Ramos (cell line): ENCODE results near the gene ERN1.

Source experiments
- in situ Hi-C: fragments of 300-500 bp; cut with MboI; formaldehyde crosslinking; loops from one replicate; pipeline ENCODE4 v1.14.3; 2022; ENCODE audit warnings: low sequenced_read_pairs; ENCODE audit not compliant: unreplicated experiment

ERN1 gene

DNA sequence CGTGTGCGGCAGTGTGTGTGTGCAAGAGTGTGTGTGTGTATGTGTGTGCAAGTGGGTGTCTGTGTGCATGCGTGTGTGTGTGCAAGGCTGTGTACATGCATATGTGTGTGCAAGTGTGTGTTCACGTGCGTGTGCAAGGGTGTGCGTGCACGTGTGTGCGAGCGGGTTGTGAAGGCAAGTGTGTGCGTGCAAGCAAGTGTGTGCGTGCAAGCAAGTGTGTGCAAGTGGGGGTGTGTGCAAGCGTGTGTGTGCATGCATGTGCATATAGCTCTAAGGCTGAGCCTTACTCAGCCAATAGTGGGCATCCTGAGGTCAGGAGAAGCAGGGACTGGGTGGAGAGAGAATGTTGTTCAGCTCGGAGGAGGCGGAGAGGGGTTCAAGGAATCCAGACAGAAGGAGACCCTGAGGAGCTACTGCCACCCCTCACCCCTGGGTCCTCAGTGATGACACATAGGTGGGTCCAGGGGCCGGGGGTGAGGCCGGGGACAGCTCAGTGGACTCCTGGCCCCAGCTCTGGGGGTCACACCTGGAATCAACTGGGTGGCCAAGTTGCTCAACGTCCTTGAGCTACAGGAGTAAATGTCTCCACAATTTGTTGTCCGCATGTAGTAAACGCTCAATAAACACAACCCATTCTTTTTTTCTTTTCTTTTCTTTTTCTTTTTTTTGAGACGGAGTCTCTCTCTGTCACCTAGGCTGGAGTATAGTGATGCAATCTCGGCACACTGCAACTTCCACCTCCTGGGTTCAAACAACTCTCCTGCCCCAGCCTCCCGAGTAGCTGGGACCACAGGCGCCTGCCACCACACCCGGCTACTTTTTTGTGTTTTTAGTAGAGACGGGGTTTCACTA is 130.0 kb downstream of the ERN1 start:
- in situ Hi-C loops = no loop called here

DNA sequence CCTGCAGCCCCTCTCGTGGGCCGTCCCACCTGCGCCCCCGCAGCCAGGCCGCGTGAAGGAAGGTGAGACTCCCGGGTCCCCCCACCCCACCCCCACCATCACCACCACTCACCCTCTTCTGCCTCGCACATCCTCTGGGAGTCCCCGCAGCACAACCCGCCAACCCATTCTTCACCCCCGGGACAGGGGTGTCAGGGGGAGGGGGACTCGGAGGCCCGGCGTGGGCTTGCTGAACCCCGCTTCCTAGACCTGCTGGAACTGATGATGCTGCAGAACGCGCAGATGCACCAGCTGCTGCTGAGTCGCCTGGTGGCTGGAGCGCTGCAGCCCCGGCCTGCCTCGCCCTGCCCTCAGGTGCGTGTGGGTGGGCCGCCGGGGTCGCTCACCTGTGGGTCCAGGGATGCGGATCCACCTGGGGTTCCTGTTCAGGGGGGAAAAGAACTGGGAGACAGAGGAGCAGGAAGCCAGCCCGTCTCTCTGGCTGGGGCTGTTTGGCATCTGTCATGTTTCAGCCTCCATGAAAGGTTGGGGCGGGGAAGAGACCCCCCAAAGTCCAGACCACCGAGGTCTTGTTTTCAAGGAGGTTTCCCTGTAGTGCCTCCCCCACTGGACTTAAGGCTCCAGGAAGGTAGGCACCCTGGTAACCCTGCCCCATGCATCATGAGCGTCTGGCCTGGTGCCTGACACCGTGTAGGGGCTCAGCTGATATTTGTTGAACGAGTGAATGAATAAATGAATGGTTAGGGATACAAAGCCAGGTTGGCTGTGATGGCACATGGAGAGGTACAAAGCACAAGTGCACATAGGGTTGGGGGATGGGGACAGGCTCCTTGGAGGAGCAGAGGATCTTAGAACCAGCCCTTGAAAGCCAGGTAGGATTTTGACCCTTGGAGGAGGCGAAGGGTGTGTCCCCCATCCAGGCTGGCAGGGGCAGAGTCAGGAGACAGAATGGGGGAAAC is 130.9 kb downstream of the ERN1 start:
- in situ Hi-C loops = no loop called here

DNA sequence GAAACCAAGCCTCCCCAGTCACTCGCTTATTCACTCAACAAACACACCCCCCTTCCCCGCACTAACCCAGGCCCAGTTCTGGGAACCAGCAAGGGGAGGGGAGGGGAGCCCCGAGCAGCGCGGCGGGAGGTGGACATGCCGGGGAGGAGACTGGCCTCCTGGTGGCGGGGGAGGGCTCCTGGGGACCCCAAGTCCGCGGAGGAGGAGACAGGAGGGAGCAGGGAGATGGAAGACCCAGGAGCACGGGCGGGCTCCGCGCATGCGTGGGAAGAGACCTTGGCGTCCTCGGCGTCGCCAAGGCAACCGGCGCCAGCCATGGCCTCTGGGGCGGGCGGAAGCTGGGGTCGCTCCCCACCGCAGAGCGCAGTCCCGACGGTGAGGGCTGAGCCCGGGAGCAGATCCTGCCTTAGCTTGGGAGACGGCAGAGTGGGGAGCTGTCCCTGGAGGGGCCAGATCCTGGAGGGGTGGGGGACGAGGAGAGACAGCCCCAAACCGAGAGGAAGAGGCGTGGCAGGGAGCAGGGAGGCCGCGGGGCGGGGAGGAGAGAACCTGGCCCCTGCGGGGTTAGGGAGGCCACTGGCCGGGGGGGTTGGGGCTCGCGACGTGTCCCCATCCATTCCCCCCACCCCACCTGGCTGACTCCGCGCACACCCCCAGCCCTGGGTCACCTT is 131.8 kb downstream of the ERN1 start, which contains the start of gene PRR29:
Gene PRR29, plus strand, starts transcription at position 302 of the 671 bp plus-strand sequence. Its CDS starts 14 bp downstream, at position 316.
- in situ Hi-C loops = no loop called here

DNA sequence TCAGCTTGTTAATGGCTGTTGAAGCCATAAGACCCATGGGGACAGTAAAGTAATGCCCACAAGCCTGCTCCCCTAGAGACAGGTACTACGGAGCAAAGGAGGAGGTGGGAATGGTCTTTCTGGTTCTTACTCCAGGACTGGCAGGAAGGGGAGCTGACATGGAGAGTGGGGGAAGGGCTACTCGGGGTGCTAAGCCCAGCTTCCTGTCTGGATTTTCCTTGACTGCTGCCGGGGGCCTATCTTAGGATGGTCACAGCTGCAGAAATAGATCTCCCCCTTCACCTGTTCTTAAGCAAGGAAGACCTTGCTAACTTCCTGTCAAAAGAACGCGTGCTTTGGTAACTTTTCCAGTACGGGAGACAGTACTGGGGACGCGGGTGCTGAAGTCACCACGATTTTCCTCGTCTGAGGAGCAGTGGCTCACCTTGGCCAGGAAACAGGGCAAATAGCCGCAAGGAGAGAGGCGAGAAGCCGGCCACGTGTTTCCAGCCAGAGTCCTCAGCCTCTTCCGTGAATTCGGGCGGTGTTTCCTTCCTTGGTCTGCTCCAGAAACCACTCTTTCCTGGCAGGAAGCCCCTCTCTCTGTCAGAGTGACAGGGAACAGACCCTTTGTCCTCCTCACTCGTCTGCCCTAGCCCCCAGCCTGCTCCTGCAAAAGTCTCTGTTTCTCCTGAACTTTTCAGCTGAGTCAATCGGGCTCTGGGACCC is 132.4 kb downstream of the ERN1 start:
- in situ Hi-C loops = no loop called here

DNA sequence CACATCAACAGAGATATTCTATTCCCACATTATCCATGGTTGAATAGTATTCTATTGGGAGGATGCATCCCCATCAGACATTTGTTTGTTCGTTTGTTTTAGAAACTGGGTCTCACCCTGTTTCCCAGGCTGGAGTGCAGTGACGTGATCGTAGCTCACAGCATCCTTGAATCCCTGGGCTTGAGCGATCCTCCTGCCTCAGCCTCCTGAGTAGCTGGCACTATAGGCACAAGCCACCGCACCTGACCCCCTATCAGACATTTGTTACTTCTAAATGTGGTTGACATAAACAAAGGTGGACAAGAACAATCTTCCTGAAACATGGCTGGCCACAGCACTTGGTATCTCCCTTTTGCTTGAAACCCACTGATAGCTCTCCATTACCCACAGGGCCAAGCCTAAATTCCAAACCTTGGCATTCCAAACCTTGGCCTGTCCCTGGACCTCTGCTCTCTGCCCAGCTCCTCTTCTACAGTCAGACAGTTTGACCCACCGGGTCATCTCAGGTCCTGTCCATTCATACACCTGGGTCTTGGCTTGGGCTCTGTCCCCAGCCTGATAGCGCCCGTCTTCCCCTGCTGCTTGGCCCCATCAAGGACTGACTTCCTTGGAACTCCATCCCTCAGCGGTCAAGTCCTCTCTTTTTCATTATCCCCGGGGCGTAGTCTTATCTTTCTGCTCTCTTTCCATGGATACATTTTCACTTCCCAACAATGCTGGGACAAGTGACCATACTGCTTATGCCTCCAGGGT is 133.3 kb downstream of the ERN1 start:
- in situ Hi-C loops = no loop called here

DNA sequence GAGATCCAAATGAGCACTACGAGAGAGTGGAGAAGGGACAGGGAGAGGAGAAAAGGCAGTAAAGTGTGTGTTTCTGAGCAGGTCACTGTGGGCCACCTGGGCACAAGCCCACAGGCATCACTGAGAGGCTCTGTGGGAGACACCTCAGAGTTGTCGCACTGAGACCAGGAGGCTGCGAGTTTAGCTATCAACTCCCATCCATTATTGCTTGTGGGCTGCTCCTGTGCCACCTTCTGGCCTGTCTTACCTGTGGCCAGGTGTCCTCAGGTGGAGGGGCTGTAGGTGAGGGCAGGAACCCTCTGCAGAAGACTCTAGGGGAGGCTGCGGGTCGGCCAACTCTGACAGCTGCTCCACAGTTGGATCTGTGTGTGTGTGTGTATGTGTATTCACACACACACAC is 134.3 kb downstream of the ERN1 start:
- in situ Hi-C loops = no loop called here

DNA sequence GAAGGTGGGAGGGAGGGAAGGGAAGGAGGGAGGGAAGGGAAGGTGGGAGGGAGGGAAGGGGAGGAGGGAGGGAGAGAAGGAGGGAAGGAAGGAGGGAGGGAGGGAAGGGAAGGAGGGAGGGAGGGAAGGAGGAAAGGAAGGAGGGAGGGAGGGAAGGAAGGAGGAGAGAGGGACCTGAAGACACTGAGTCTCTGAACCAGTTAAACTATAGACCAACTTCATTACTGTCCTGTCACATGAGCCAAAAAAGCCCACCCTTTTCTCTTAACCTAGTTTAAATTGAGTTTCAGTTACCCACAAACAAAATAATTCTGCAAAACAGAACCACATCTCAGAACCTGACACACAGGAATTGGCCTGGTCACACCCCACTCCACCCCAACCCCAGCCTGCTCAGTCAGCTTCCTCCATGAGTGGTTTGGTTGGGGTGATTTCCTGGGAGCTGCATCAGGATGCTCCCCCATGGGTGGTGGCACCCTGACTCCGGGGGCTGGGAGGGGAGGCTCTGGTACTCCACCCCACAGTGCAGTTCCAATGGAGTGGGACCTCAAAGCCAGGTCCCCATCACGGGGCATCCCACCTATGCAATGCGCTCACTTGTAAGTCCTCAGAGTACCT is 136.5 kb downstream of the ERN1 start:
- in situ Hi-C loops = no loop called here

DNA sequence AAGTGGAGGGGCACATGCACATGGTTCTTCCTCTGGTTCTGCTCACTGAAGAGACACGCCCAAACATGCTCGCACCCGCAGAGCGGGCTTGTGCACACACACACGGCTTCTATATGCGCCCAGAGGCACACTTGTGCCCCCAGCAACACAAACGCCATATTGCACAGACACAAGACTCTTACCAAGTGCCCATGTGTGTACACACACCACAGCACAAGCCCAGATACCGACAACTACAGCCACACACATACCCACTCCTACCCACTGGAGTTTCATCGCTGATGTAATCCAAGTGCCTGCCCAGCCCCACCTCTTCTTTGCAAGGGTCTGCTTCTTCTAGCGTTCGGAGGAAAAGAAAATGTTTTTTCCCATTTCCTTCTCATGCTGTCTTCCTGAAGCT is 138.3 kb downstream of the ERN1 start:
- in situ Hi-C loops = no loop called here

DNA sequence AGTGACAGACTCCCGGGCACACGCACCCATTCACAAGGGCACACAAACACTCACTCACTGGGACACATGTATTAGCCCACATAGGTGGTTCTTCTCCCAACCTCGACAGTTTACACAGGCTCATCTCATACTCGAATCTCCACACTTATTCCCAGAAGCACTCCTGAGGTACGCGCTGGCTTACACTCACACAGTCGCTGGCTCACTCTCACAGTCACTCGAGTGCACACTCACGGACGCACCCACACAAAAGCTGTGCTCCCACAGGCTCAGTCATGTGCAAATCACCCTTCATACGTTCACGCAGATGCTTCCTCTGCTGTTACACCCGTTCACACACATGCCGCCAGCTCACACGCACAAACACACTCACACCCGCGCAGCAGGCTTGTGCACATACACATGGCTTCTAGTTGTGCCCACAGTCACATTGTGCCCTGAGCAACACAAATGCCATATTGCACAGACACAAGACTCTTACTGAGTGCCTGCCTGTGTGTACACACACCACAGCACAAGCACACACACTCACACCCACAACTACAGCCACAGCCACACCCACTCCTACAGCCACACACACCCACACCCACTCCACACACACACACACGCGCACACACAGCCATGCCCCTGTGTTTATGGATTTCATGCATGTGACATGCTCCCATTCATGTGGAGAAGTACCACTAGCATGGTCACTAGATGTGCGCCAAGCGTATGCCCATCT is 140.2 kb downstream of the ERN1 start:
- in situ Hi-C loops = no loop called here
